HepG2 (cell line): Measurements from ENCODE around the gene DHH. TPM values are rescaled to one million over a fixed set of nuclear protein-coding genes. Genes with fewer than 3 reads are reported as not detected.
A peak's percentile ranks its signal among the peaks of the same experiment; 100 is the strongest.

Experiments
- ATAC-seq: fragments of 200-7000 bp; cut with Tn5 transposase; 3 replicates; pipeline ENCODE4 v1.9.1; 2020; ENCODE audit warnings: mild to moderate bottlenecking, moderate library complexity
- BruUV-seq: library from RNA; stranded (reverse); fragments of 400-500 nt; replicated peaks from 2 replicates; lab custom pipeline; 2021; lab: Mats Ljungman, UMichigan
- CTCF ChIA-PET: fragments of 300-600 bp; formaldehyde crosslinking; extraction: SDS; loops from one replicate; lab custom pipeline; 2021; ENCODE audit warnings: low total read pairs, inconsistent platforms, low intra/inter-chr PET ratio; lab: Yijun Ruan, JAX
- POLR2A ChIA-PET: fragments of 350-600 bp; sonication (Branson Sonifier 250); formaldehyde crosslinking; loops from one replicate; lab custom pipeline; 2020; ENCODE audit warnings: antibody characterized with exemption, inconsistent platforms; lab: Yijun Ruan, JAX
- DNase-seq: peaks from one replicate; pipeline ENCODE4 v3.0.0-alpha.2; 2015; ENCODE audit warnings: low spot score
- FAIRE-seq: peaks from 3 replicates; lab custom pipeline; 2011; peaks lifted over from hg19 to GRCh38; lab: Jason Lieb, UNC
- H2AFZ ChIP-seq: one replicate; pipeline ENCODE4 v1.6.1; 2011; ENCODE audit warnings: low read length, inconsistent platforms
- H3K27ac ChIP-seq: fragments of 300-600 bp; 3 replicates; pipeline ENCODE4 v1.8.0; 2011; ENCODE audit warnings: mixed run types, mild to moderate bottlenecking, mixed read lengths, low read length, inconsistent platforms; ENCODE audit not compliant: insufficient read depth; ENCODE audit errors: extremely low read length
- H3K27me3 ChIP-seq, 2 experiments: fragments of 200-600 bp in 1 of 2; 2 replicates in 1 of 2; 3 replicates in 1 of 2; pipeline versions ENCODE4 v1.6.0 to v1.8.0; 2011; ENCODE audit warnings: low read length in 2 of 2, mild to moderate bottlenecking in 2 of 2, moderate library complexity in 2 of 2, inconsistent platforms in 1 of 2; ENCODE audit not compliant: insufficient read depth in 2 of 2, control insufficient read depth in 1 of 2
- H3K36me3 ChIP-seq, 2 experiments: fragments of 200-600 bp in 1 of 2; replicated peaks in 1 of 2; 2 replicates in 1 of 2; 3 replicates in 1 of 2; pipeline versions ENCODE4 v1.5.1 to v1.8.0; 2011; ENCODE audit warnings: low read length in 2 of 2, inconsistent platforms in 1 of 2; ENCODE audit not compliant: insufficient read depth in 2 of 2, control insufficient read depth in 1 of 2
- H3K4me1 ChIP-seq: 2 replicates; pipeline ENCODE4 v1.5.1; 2012; ENCODE audit warnings: low read length, inconsistent platforms; ENCODE audit not compliant: insufficient read depth
- H3K4me2 ChIP-seq: 2 replicates; pipeline ENCODE4 v1.6.0; 2011; ENCODE audit warnings: low read depth, low read length, inconsistent platforms
- H3K4me3 ChIP-seq, 3 experiments: fragments of 200-600 bp in 1 of 3; sonication (generic), shearing (Covaris generic) in 1 of 3; replicated peaks in 1 of 3; 2 replicates each; pipeline ENCODE4 v1.5.1; 2011 to 2016; ENCODE audit warnings: low read length in 3 of 3, inconsistent platforms in 2 of 3, low read depth in 2 of 3, mild to moderate bottlenecking in 2 of 3, control low read depth in 1 of 3, mixed read lengths in 1 of 3; ENCODE audit not compliant: insufficient read depth in 1 of 3
- H3K79me2 ChIP-seq: one replicate; pipeline ENCODE4 v1.6.1; 2011; ENCODE audit warnings: low read length, inconsistent platforms; ENCODE audit not compliant: insufficient read depth
- H3K9ac ChIP-seq: 2 replicates; pipeline ENCODE4 v1.6.0; 2011; ENCODE audit warnings: mild to moderate bottlenecking, low read depth, low read length, inconsistent platforms; ENCODE audit not compliant: insufficient read depth
- H3K9me3 ChIP-seq: 2 replicates; pipeline ENCODE4 v1.5.1; 2012; ENCODE audit warnings: mild to moderate bottlenecking, low read length
- H4K20me1 ChIP-seq: 2 replicates; pipeline ENCODE4 v1.6.0; 2011; ENCODE audit warnings: inconsistent platforms, mild to moderate bottlenecking, low read length, moderate library complexity; ENCODE audit not compliant: insufficient read depth
- GTF3A ChIP-seq: sonication (generic); formaldehyde crosslinking; conservative IDR thresholded peaks from 2 replicates; pipeline ENCODE4 v1.4.0; 2020; ENCODE audit warnings: mild to moderate bottlenecking, missing genetic modification reagents
- KDM6A ChIP-seq: IDR thresholded peaks from 2 replicates; pipeline ENCODE4 v1.6.1; 2016; ENCODE audit warnings: low read depth
- MBD4 ChIP-seq: IDR thresholded peaks from 2 replicates; pipeline ENCODE4 v1.6.1; 2012; ENCODE audit warnings: low read length, inconsistent platforms, borderline replicate concordance
- ZMAT3 ChIP-seq: sonication (generic); formaldehyde crosslinking; conservative IDR thresholded peaks from 2 replicates; pipeline ENCODE4 v1.7.0; 2021; ENCODE audit warnings: missing genetic modification reagents
- ZNF282 ChIP-seq: fragments of 450-650 bp; IDR thresholded peaks from 2 replicates; pipeline ENCODE4 v1.6.1; 2018; ENCODE audit not compliant: partially characterized antibody
- ZNF549 ChIP-seq: sonication (generic); formaldehyde crosslinking; IDR thresholded peaks from 2 replicates; pipeline ENCODE4 v1.5.0; 2020; ENCODE audit warnings: missing genetic modification reagents
- ZNF780A ChIP-seq: sonication (generic); formaldehyde crosslinking; IDR thresholded peaks from 2 replicates; pipeline ENCODE4 v1.8.0; 2022; ENCODE audit warnings: mild to moderate bottlenecking, missing genetic modification reagents, moderate library complexity
- ZNF788 ChIP-seq: sonication (generic); formaldehyde crosslinking; IDR thresholded peaks from 2 replicates; pipeline ENCODE4 v1.5.0; 2020; ENCODE audit warnings: mild to moderate bottlenecking, missing genetic modification reagents, borderline replicate concordance
- WGBS: methylation state at CpG from one replicate; pipeline ENCODE4 v1.1.6; 2017; ENCODE audit warnings: low lambda C conversion rate; 5-methylcytosine and 5-hydroxymethylcytosine counted together
- in situ Hi-C: cut with HindIII; loops from 2 replicates; pipeline ENCODE4 v1.10.0; 2017; ENCODE audit warnings: low pct_unique_long_range_greater_than_20kb; ENCODE audit not compliant: extremely low pct_ligation_motif_present
- intact Hi-C: fragments of 100-400 bp; cut with micrococcal nuclease; formaldehyde crosslinking; loops from one replicate; pipeline ENCODE4 v1.10.0; 2022; ENCODE audit not compliant: unreplicated experiment
- polyA plus RNA-seq, 8 experiments: library from polyadenylated mRNA; depleted of rRNA in 3 of 8; stranded (reverse) in 7 of 8; unstranded in 1 of 8; fragments of >200 nt; fragmentation: Illumina TruSeq in 4 of 8; extraction: Trizol in 4 of 8; gene quantifications; 2 replicates each; pipeline versions ENCODE4 v1.2.1 to v1.2.3, GENCODE V29; 2011 to 2016; ENCODE audit warnings: low read depth in 4 of 8, missing spikeins in 1 of 8, mixed read lengths in 1 of 8; ENCODE audit not compliant: insufficient read depth in 1 of 8
- total RNA-seq, 5 experiments: library from RNA; depleted of rRNA; stranded (reverse); fragments of >200 nt; fragmentation: Illumina TruSeq; extraction: Trizol; gene quantifications; 2 replicates each; pipeline ENCODE4 v1.2.3, GENCODE V29; 2016; ENCODE audit warnings: low read depth in 1 of 5
- TF ChIP-seq, protein P1 (sequence below): sonication (generic); formaldehyde crosslinking; IDR thresholded peaks from 2 replicates; pipeline ENCODE4 v1.4.0; 2020; ENCODE audit warnings: missing genetic modification reagents

The DHH gene
- total and polyA plus RNA-seq, 2 of the 13 experiments (the other 11 are each of a cell fraction or from before 2014, with no cell fraction given), result not detected

DNA sequence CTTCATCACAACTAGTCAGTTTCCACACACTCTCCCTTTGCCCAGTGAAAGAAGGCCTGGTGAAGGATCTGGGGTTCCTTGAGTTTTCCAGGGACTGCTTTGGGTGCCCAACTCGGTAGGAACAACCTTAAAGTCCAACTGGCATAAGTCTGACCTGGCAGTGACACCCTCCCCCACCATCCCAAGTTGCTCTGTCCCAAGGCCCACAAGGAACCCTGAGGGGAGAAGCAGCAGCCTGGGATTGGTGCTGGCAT is 35.6 kb downstream of the DHH start (continued):
- TF ChIP-seq, protein P1, sequence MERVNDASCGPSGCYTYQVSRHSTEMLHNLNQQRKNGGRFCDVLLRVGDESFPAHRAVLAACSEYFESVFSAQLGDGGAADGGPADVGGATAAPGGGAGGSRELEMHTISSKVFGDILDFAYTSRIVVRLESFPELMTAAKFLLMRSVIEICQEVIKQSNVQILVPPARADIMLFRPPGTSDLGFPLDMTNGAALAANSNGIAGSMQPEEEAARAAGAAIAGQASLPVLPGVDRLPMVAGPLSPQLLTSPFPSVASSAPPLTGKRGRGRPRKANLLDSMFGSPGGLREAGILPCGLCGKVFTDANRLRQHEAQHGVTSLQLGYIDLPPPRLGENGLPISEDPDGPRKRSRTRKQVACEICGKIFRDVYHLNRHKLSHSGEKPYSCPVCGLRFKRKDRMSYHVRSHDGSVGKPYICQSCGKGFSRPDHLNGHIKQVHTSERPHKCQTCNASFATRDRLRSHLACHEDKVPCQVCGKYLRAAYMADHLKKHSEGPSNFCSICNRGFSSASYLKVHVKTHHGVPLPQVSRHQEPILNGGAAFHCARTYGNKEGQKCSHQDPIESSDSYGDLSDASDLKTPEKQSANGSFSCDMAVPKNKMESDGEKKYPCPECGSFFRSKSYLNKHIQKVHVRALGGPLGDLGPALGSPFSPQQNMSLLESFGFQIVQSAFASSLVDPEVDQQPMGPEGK (CRISPR knock-in tag), result no peak
- TF ChIP-seq MBD4 (no peak), ZNF282 (no peak), ZNF780A (no peak)

DNA sequence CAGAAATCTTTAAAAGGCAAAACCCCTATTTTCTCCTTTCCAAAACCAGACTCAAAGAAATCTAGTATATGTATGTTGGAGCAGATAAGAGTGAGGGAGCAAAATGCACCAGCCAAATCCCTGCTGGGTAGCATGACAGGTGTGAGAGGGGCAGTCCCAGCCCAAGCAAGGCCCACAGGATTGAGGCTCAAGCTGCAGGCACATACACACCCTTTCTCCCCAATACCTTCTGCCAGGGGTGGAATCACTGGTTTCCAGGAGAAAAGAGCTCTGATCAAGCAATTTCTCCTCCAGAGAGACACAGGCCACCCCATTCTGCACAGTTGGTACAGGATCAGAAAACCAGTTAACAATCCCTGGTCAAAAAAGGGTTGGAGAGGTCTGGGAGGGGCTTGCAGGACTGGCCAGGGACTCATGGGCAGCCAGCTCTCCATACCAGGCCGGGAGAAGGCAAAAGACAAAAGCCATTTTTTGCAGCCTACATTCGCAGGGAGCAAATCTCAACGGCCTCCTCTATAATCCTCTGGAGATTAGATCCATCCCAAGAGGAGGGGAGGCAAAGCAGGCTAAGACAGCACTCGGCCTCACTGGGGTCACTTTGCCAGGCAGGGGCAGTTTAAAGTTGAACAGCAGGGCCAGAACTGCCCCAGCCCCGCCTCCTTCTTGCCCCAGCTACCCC is 36.1 kb downstream of the DHH start:
- 0 out of 2 replicates have a peak, but pooled peaks have one; percentile 25 for TF ChIP-seq ZMAT3
- TF ChIP-seq GTF3A (CRISPR knock-in tag), result no peak
- no peak for TF ChIP-seq ZNF549 (CRISPR knock-in tag)
- TF ChIP-seq KDM6A, result no peak
- 0 out of 2 replicates have a peak, but pooled peaks have one; percentile 12 for TF ChIP-seq ZNF788 (CRISPR knock-in tag)
- ATAC-seq, result no peak
- Histone ChIP-seq H2AFZ (no peak overlapping the region), H4K20me1 (peaks cover 56% of the 10 kb centered on the region), H3K27ac (peak overlapping the region; percentile 94), H3K4me2 (peak overlapping the region; percentile 98), H3K4me3 (peak overlapping the region; percentile 95 to 100 (median 98)), H3K4me1 (peaks cover 50% of the 10 kb centered on the region), H3K79me2 (peaks cover 60% of the 10 kb centered on the region), H3K36me3 (peaks cover 12 to 24% of the 10 kb centered on the region in 2 experiments), H3K9ac (peak overlapping the region; percentile 98), H3K9me3 (no peaks in the 10 kb centered on the region), H3K27me3 (no peaks in the 10 kb centered on the region; a peak in 1 of 5 replicates)
- WGBS, result 0% methylated on average over 1 of the region's 5 CpGs
- intact Hi-C loops, result no loop called here
- POLR2A ChIA-PET, result interaction anchor here (0.7 to 1.7 kb wide), 4 partner anchors 11 to 206 kb away, joined by 3 to 6 read pairs (median 4); partner anchors contain the start of genes RHEBL1, TUBA1B and TUBA1C
- CTCF ChIA-PET, result no interaction called here
- FAIRE-seq, result no peak
- BruUV-seq, result no TSS peak
- no peak for DNase-seq
- in situ Hi-C loops, result no loop called here
